GM13977 (cell line): ENCODE measurements around the gene CHMP4B.

Experiments used
- DNase-seq: peaks from one replicate; pipeline ENCODE4 v3.0.0; 2012; ENCODE audit warnings: low spot score
- in situ Hi-C: fragments of 300-500 bp; cut with MboI; formaldehyde crosslinking; loops from one replicate; pipeline ENCODE4 v1.12.0; 2022; ENCODE audit warnings: low sequenced_read_pairs, low pct_unique_long_range_greater_than_20kb, mixed read lengths, inconsistent platforms; ENCODE audit not compliant: unreplicated experiment
- TF ChIP-seq, protein P1 (sequence below): IDR thresholded peaks from 2 replicates; pipeline ENCODE4 v1.5.1; 2012; ENCODE audit warnings: mild to moderate bottlenecking, control low read depth; ENCODE audit not compliant: insufficient read depth; ENCODE audit errors: extremely low read depth, missing control alignments

The CHMP4B gene

DNA sequence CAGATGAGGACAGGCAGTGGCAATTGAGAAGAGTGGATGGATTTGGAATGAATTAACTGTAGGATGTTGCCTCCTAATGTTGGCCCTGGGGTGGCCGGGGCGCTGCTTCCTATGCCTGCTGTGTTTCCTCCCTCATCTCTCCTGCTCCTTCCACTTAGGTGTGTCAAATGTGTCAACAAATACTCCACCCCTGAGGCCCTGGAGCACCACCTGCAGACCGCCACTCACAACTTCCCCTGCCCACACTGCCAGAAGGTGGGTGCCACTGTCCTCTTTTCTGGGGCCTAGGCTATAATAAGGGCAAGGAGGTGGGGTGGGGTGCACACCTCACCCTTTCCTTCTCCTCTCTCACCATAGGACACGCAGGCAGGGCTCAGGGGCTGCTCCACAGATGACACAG lies 30.0 kb upstream of the CHMP4B start:
- in situ Hi-C loops: no loop called here
- TF ChIP-seq, protein P1, sequence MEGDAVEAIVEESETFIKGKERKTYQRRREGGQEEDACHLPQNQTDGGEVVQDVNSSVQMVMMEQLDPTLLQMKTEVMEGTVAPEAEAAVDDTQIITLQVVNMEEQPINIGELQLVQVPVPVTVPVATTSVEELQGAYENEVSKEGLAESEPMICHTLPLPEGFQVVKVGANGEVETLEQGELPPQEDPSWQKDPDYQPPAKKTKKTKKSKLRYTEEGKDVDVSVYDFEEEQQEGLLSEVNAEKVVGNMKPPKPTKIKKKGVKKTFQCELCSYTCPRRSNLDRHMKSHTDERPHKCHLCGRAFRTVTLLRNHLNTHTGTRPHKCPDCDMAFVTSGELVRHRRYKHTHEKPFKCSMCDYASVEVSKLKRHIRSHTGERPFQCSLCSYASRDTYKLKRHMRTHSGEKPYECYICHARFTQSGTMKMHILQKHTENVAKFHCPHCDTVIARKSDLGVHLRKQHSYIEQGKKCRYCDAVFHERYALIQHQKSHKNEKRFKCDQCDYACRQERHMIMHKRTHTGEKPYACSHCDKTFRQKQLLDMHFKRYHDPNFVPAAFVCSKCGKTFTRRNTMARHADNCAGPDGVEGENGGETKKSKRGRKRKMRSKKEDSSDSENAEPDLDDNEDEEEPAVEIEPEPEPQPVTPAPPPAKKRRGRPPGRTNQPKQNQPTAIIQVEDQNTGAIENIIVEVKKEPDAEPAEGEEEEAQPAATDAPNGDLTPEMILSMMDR: no peak
- no peak for DNase-seq

DNA sequence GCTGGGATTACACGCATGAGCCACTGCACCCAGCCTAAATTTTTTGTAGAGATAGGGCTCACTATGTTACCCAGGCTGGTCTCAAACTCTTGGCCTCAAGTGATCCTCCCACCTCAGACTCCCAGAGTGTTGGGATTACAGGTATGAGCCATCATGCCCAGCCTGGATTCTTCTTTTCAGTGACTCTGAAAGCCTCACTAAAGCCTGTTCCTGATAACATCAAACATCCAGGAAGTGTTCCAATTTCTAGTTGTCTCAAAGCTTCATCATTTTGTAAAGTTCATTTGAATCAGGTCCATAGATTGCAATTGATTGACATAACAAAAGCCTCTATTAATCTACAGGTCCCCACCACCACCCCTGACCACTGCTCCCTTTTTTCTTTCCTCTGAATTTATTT lies 29.2 kb upstream of the CHMP4B start:
- no peak for DNase-seq
- in situ Hi-C loops: no loop called here

GRCh38 chr20:33783256-33783655 lies 27.9 kb upstream of the CHMP4B start:
- TF ChIP-seq, protein P1: no peak
- in situ Hi-C loops: no loop called here
- DNase-seq: no peak

More for the DNA sequence above, 29.2 kb upstream of the CHMP4B start:
- TF ChIP-seq, protein P1: no peak

DNA sequence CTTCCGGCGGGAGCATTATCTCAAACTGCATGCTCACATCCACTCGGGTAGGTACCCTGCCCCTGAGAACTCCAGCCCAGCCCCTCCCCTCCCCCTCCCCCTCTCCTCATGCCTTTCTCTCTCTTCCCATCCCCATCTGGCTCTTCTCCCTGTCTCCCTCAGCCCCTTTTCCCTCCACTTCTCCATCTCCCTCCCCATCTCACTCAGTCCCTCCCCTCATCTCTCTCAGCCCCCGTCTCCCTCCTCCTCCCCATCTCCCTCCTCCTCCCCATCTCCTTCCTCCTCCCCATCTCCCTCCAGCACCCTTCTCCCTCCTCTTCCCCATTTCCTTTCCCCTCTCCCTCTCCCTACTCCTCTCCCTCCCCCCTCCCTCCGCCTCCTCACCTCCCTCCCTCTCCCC lies 27.3 kb upstream of the CHMP4B start:
- in situ Hi-C loops: no loop called here
- DNase-seq: no peak
- TF ChIP-seq, protein P1: no peak

- TF ChIP-seq, protein P1: no peak
Measured at GRCh38 chr20:33784225-33784624, 26.9 kb upstream of the CHMP4B start.

DNA sequence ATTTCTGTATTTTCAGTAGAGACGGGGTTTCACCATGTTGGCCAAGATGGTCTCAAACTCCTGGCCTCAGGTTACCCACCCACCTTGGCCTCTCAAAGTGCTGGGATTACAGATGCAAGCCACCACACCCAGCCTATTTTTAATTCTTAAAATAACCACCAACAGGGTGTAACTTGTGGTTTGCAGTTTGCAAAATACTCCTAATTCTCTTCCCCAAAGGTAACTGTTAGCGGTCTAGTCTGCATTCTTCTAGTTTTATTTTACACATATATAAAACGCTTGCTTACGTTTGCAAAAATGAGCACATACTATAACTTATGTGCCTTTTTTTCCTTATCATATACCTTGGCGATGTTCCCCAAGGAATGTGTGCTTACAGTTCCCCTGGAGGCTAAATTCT lies 25.6 kb upstream of the CHMP4B start:
- no peak for DNase-seq
- TF ChIP-seq, protein P1: no peak
- in situ Hi-C loops: no loop called here

More at GRCh38 chr20:33784225-33784624, 26.9 kb upstream of the CHMP4B start:
- in situ Hi-C loops: no loop called here
- no peak for DNase-seq
